Skeletal muscle tissue (tissue), 4 donors: Measurements from ENCODE around the gene RNF169. TPM values are rescaled to one million over a fixed set of nuclear protein-coding genes. Genes with fewer than 3 reads are reported as not detected.

Experiments
- H3K27ac ChIP-seq: one replicate; pipeline ENCODE4 v1.7.0; 2013; ENCODE audit warnings: mild to moderate bottlenecking, low read depth, low read length, inconsistent platforms
- H3K27me3 ChIP-seq, 3 donors: one replicate each; pipeline ENCODE4 v1.7.0; 2013; ENCODE audit warnings: low read length in 3 of 3; ENCODE audit not compliant: control insufficient read depth in 3 of 3, insufficient read depth in 3 of 3
- H3K36me3 ChIP-seq, 3 donors: one replicate each; pipeline ENCODE4 v1.7.0; 2013; ENCODE audit warnings: low read length in 3 of 3; ENCODE audit not compliant: control insufficient read depth in 3 of 3, insufficient read depth in 3 of 3
- H3K4me1 ChIP-seq, 3 donors: one replicate each; pipeline ENCODE4 v1.7.0; 2013; ENCODE audit warnings: low read length in 3 of 3, mild to moderate bottlenecking in 3 of 3; ENCODE audit not compliant: control insufficient read depth in 3 of 3, insufficient read depth in 3 of 3
- H3K4me3 ChIP-seq, 3 donors: one replicate each; pipeline ENCODE4 v1.7.0; 2013; ENCODE audit warnings: low read length in 3 of 3
- H3K9ac ChIP-seq, 3 donors: one replicate each; pipeline ENCODE4 v1.7.0; 2013; ENCODE audit warnings: low read length in 3 of 3, mild to moderate bottlenecking in 3 of 3, moderate library complexity in 2 of 3, low read depth in 1 of 3
- H3K9me3 ChIP-seq, 3 donors: one replicate each; pipeline ENCODE4 v1.7.0; 2013; ENCODE audit warnings: low read length in 3 of 3; ENCODE audit not compliant: control insufficient read depth in 3 of 3
- total RNA-seq: library from RNA; depleted of rRNA; stranded (reverse); fragments of >200 nt; gene quantifications from one replicate; pipeline ENCODE4 v1.2.3, GENCODE V29; 2014
- donor health status: Osteomylitis.

Gene RNF169
- total RNA-seq, 1 donor from 2014 or later = 18.3 TPM

GRCh38 chr11:74839446-74839845 is 90.8 kb downstream of the RNF169 start:
- no peak overlapping the region for H3K27ac ChIP-seq
- H3K27me3 ChIP-seq = no peaks in the 10 kb centered on the region
- H3K36me3 ChIP-seq = peaks cover 40 to 62% (median 56%) of the 10 kb centered on the region in 3 donors
- H3K9ac ChIP-seq = no peak overlapping the region
- no peak overlapping the region for H3K4me3 ChIP-seq
- no peaks in the 10 kb centered on the region for H3K9me3 ChIP-seq
- H3K4me1 ChIP-seq = no peaks in the 10 kb centered on the region

DNA sequence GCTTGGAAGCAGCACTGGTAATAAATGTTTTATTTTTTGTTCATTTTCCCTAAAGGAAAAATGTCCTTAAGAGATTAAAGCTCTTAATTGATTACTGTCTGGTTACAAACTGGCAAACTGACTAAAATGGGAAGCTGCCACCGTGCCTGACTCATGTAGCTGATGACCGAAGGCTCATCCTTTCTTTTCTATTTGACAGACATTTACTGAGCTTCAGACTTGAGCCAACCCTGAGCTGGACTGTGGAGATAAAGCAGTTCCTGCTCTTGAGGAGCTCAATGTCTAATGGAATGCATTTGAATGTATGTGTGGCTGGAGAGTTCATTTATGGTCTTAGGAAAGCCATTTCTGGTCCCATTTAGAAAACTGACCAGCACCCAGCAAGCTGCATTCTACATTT is 91.3 kb downstream of the RNF169 start:
- Histone ChIP-seq H3K36me3 (peaks cover 46 to 62% (median 58%) of the 10 kb centered on the region in 3 donors), H3K4me1 (no peaks in the 10 kb centered on the region), H3K4me3 (no peak overlapping the region), H3K9me3 (no peaks in the 10 kb centered on the region), H3K9ac (no peak overlapping the region), H3K27me3 (no peaks in the 10 kb centered on the region), H3K27ac (no peak overlapping the region)

- Histone ChIP-seq H3K9ac (no peak overlapping the region), H3K27ac (no peak overlapping the region), H3K9me3 (no peaks in the 10 kb centered on the region), H3K4me1 (no peaks in the 10 kb centered on the region), H3K4me3 (no peak overlapping the region), H3K36me3 (peaks cover 47 to 61% (median 59%) of the 10 kb centered on the region in 3 donors), H3K27me3 (no peaks in the 10 kb centered on the region)
Measured at GRCh38 chr11:74840486-74840885, 91.8 kb downstream of the RNF169 start.

GRCh38 chr11:74842967-74843366 is 94.3 kb downstream of the RNF169 start:
- no peaks in the 10 kb centered on the region for H3K27me3 ChIP-seq
- no peaks in the 10 kb centered on the region for H3K9me3 ChIP-seq
- peaks cover 37 to 50% (median 48%) of the 10 kb centered on the region in 3 donors for H3K36me3 ChIP-seq
- H3K4me3 ChIP-seq = no peak overlapping the region
- no peaks in the 10 kb centered on the region for H3K4me1 ChIP-seq
- no peak overlapping the region for H3K27ac ChIP-seq
- H3K9ac ChIP-seq = no peak overlapping the region

DNA sequence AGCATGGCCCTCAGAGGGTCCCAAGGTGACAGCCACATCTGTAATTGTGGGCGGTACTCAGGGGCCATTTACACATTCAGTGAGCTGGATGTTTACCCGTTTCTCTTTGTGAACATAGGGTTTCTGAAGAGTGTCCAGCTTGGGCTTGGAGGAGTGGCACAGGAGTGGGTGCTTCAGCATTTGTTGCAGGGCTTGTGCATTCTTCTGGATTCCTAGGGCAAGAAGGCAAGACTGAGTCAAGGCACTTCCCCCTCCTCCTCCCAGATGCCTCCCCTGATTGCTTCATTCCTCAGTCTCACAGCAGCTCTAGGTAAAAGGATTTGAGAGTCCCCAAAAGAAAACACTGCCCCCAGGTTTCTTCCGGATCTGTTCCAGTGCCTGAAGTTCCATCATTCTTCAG is 95.4 kb downstream of the RNF169 start:
- Histone ChIP-seq H3K27ac (no peak overlapping the region), H3K36me3 (peaks cover 39 to 48% (median 43%) of the 10 kb centered on the region in 3 donors), H3K4me1 (no peaks in the 10 kb centered on the region), H3K9me3 (no peaks in the 10 kb centered on the region), H3K4me3 (no peak overlapping the region), H3K27me3 (no peaks in the 10 kb centered on the region), H3K9ac (no peak overlapping the region)

GRCh38 chr11:74844865-74845264 is 96.2 kb downstream of the RNF169 start:
- Histone ChIP-seq H3K4me1 (no peaks in the 10 kb centered on the region), H3K9ac (no peak overlapping the region), H3K27ac (no peak overlapping the region), H3K4me3 (no peak overlapping the region), H3K9me3 (no peaks in the 10 kb centered on the region), H3K36me3 (peaks cover 43 to 48% (median 43%) of the 10 kb centered on the region in 3 donors), H3K27me3 (no peaks in the 10 kb centered on the region)

DNA sequence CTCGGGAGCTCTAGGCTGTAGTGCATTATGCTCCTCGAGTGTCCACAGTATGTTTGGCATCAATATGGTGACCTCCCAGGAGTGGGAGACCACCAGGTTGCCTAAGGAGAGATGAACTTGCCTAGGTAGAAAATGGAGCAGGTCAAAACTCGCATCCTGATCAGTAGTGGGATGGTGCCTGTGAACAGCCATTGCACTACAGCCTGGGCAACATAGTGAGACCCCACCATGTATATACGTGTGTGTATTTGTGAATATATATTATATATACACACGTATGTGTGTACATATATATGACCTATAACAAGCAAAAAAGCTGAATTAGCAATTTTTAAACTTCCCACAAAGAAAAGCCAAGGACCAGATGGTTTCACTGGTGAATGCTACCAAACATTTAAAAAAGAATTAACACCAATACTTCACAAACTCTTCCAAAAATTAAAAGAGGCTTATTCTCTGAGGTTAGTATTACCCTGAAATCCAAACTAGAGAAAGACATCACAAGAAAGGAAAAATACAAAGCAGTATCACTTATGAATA is 97.4 kb downstream of the RNF169 start:
- Histone ChIP-seq H3K9me3 (no peaks in the 10 kb centered on the region), H3K4me1 (no peaks in the 10 kb centered on the region), H3K27me3 (no peaks in the 10 kb centered on the region), H3K4me3 (no peak overlapping the region), H3K36me3 (peaks cover 46 to 51% (median 47%) of the 10 kb centered on the region in 3 donors), H3K27ac (no peak overlapping the region), H3K9ac (no peak overlapping the region)

GRCh38 chr11:74846770-74847169 is 98.1 kb downstream of the RNF169 start:
- Histone ChIP-seq H3K36me3 (peaks cover 51 to 56% (median 53%) of the 10 kb centered on the region in 3 donors), H3K4me3 (no peak overlapping the region), H3K9ac (no peak overlapping the region), H3K4me1 (no peaks in the 10 kb centered on the region), H3K27ac (no peak overlapping the region), H3K27me3 (no peaks in the 10 kb centered on the region), H3K9me3 (no peaks in the 10 kb centered on the region)

DNA sequence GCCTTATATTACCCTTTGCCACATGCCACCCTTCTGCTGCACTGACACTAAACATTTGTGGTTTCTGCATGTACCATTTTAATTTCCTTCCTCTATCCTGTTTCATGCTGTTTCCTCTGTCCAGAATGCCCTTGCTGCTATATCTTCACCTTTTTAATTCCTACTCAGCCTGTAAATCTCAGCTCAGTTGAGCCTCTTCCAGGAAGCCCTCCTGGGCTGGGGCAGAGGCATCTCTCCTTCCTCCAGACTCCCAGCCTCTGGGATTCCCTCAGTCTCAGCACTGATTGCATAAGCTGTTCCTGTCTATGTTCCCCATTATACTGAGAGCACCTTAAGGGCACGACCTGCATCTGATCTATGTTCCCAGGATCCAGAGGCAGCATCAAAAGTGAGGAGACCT is 98.7 kb downstream of the RNF169 start:
- no peak overlapping the region for H3K9ac ChIP-seq
- no peak overlapping the region for H3K4me3 ChIP-seq
- H3K36me3 ChIP-seq = peaks cover 51 to 61% (median 52%) of the 10 kb centered on the region in 3 donors
- no peaks in the 10 kb centered on the region for H3K4me1 ChIP-seq
- no peak overlapping the region for H3K27ac ChIP-seq
- H3K9me3 ChIP-seq = no peaks in the 10 kb centered on the region
- H3K27me3 ChIP-seq = no peaks in the 10 kb centered on the region

DNA sequence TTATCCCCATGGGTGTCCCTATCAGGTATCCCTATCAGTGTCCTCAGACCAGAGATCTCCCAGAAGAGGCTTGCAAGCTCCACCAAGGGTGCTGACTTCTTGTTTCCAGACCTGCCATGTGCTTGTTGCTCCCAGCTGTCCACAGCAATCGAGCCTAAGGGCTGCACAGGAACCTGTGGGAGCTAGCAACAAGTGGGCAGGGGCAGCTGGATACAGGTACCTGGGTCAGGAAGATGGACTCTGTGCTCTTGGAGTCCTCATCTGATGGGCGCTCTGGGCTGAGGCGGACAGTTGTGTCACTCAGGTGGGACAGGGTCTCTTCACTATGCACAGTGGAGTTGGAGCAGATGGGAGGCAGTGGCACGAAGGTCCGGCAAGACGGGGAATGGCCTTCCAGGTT is 99.2 kb downstream of the RNF169 start:
- H3K9ac ChIP-seq = no peak overlapping the region
- no peaks in the 10 kb centered on the region for H3K4me1 ChIP-seq
- peaks cover 48 to 56% (median 50%) of the 10 kb centered on the region in 3 donors for H3K36me3 ChIP-seq
- no peak overlapping the region for H3K27ac ChIP-seq
- no peak overlapping the region for H3K4me3 ChIP-seq
- H3K27me3 ChIP-seq = no peaks in the 10 kb centered on the region
- H3K9me3 ChIP-seq = no peaks in the 10 kb centered on the region
